Left cardiac atrium (tissue), 4 donors: ENCODE measurements around the gene MEF2C. TPM values are rescaled to one million over a fixed set of nuclear protein-coding genes. Genes with fewer than 3 reads are reported as not detected.

Experiments used
- ATAC-seq, 2 donors: fragments of 200-7000 bp; cut with Tn5 transposase; one replicate each; pipeline ENCODE4 v1.9.1; 2020; ENCODE audit warnings: mild to moderate bottlenecking in 2 of 2, moderate library complexity in 2 of 2
- DNase-seq: peaks from one replicate; pipeline ENCODE4 v3.0.0-alpha.2; 2020
- intact Hi-C, 2 donors: fragments of 100-400 bp; cut with DNase I; formaldehyde crosslinking; loops; one replicate each; pipeline versions ENCODE4 v1.14.1 to v1.15.1; 2022 to 2023
- total RNA-seq, 2 donors: library from RNA; stranded (reverse); fragmentation: NEBNext Ultra II Directional; extraction: Animal tissue kit (Norgen Biotek cat#: 25700); gene quantifications; one replicate each; pipeline ENCODE4 v1.2.1, GENCODE V29; 2021
- donor health status: DM: no; HTN: yes; CAD: no.
- donor health status: DM: no; HTN: yes; CAD: no; lungs with severe emphysema.
- donor health status: DM: yes; HTN: yes; CAD: no.
- donor health status: Dilated cardiomyopathy.

Gene MEF2C
- total RNA-seq, 2 donors from 2014 or later: 48.3 to 53.7 TPM

- DNase-seq (no peak), ATAC-seq (no peak)
- intact Hi-C loops: loop anchor here in 1 of 2 donors (5.0 to 10.0 kb wide), 2 partner anchors 39 to 97 kb away; partner anchors contain the start of gene MEF2C
Measured at GRCh38 chr5:88787856-88788255, 95.1 kb downstream of the MEF2C start.

GRCh38 chr5:88786789-88787188 lies 96.2 kb downstream of the MEF2C start:
- ATAC-seq: no peak
- intact Hi-C loops: loop anchor here in 1 of 2 donors (5.0 to 10.0 kb wide), 2 partner anchors 41 to 98 kb away; partner anchors contain the start of gene MEF2C
- DNase-seq: no peak

- intact Hi-C loops: loop anchor here in 1 of 2 donors (5.0 to 10.0 kb wide), 2 partner anchors 41 to 99 kb away; partner anchors contain the start of gene MEF2C
- ATAC-seq: peak; percentile 93 to 96
- peak; percentile 25 for DNase-seq
Measured at GRCh38 chr5:88785746-88786565, 97.0 kb downstream of the MEF2C start.

- intact Hi-C loops: loop anchor here in 1 of 2 donors (10.0 kb wide), 1 partner anchor 102 kb away; the partner anchor contains the start of gene MEF2C
- no peak for DNase-seq
- no peak for ATAC-seq
Measured at GRCh38 chr5:88782571-88782970, 100.4 kb downstream of the MEF2C start.

- ATAC-seq (no peak), DNase-seq (no peak)
- intact Hi-C loops: loop anchor here in 1 of 2 donors (10.0 kb wide), 1 partner anchor 104 kb away; the partner anchor contains the start of gene MEF2C
Measured at GRCh38 chr5:88780736-88781135, 102.2 kb downstream of the MEF2C start.

GRCh38 chr5:88778736-88779135 lies 104.2 kb downstream of the MEF2C start:
- ATAC-seq (peak in 1 of 2 donors; percentile 73), DNase-seq (peak; percentile 24)
- intact Hi-C loops: no loop called here

- intact Hi-C loops: no loop called here
- no peak for ATAC-seq
- no peak for DNase-seq
Measured at GRCh38 chr5:88776692-88777091, 106.3 kb downstream of the MEF2C start.

- intact Hi-C loops: no loop called here
- DNase-seq: no peak
- ATAC-seq: no peak
Measured at GRCh38 chr5:88772831-88773230, 110.2 kb downstream of the MEF2C start.

GRCh38 chr5:88772047-88772446 lies 110.9 kb downstream of the MEF2C start:
- no peak for ATAC-seq
- intact Hi-C loops: no loop called here
- no peak for DNase-seq

- no peak for ATAC-seq
- intact Hi-C loops: no loop called here
Measured at GRCh38 chr5:88770276-88771257, 112.4 kb downstream of the MEF2C start.

GRCh38 chr5:88769165-88769564 lies 113.8 kb downstream of the MEF2C start:
- DNase-seq (no peak), ATAC-seq (peak; percentile 64 to 74)
- intact Hi-C loops: no loop called here

More at GRCh38 chr5:88770276-88771257, 112.4 kb downstream of the MEF2C start:
- no peak for DNase-seq

GRCh38 chr5:88768411-88768810 lies 114.6 kb downstream of the MEF2C start:
- DNase-seq (no peak), ATAC-seq (no peak)
- intact Hi-C loops: no loop called here

GRCh38 chr5:88765798-88766197 lies 117.2 kb downstream of the MEF2C start:
- ATAC-seq (no peak), DNase-seq (no peak)
- intact Hi-C loops: no loop called here

GRCh38 chr5:88765171-88765570 lies 117.8 kb downstream of the MEF2C start:
- DNase-seq (no peak), ATAC-seq (no peak)
- intact Hi-C loops: no loop called here

GRCh38 chr5:88761939-88762338 lies 121.0 kb downstream of the MEF2C start:
- ATAC-seq (no peak), DNase-seq (no peak)
- intact Hi-C loops: no loop called here

- no peak for ATAC-seq
- intact Hi-C loops: no loop called here
Measured at GRCh38 chr5:88761269-88761850, 121.6 kb downstream of the MEF2C start.

GRCh38 chr5:88760527-88760926 lies 122.5 kb downstream of the MEF2C start:
- DNase-seq: no peak
- ATAC-seq: no peak
- intact Hi-C loops: no loop called here

More at GRCh38 chr5:88761269-88761850, 121.6 kb downstream of the MEF2C start:
- no peak for DNase-seq

GRCh38 chr5:88758591-88758990 lies 124.4 kb downstream of the MEF2C start:
- ATAC-seq: no peak
- intact Hi-C loops: no loop called here
- DNase-seq: no peak

GRCh38 chr5:88758184-88758583 lies 124.8 kb downstream of the MEF2C start:
- ATAC-seq (no peak), DNase-seq (no peak)
- intact Hi-C loops: no loop called here
